HG02884 (cell line): ENCODE data around the gene SETD4.

Experiments
- ATAC-seq: cut with Tn5 transposase; IDR thresholded peaks from one replicate; pipeline ENCODE4 v1.9.1; 2021; ENCODE audit warnings: mild to moderate bottlenecking, moderate library complexity; ENCODE audit not compliant: unreplicated experiment

The SETD4 gene

GRCh38 chr21:36015045-36015444 lies 45.3 kb downstream of the SETD4 start:
- no peak for ATAC-seq

GRCh38 chr21:36010801-36011200 lies 49.5 kb downstream of the SETD4 start:
- no peak for ATAC-seq

- ATAC-seq: no peak
Observed at GRCh38 chr21:36008505-36008904, 51.8 kb downstream of the SETD4 start.

GRCh38 chr21:36005879-36006400 lies 54.4 kb downstream of the SETD4 start:
- no peak for ATAC-seq

- no peak for ATAC-seq
Observed at GRCh38 chr21:36005018-36005417, 55.3 kb downstream of the SETD4 start.

- no peak for ATAC-seq
Observed at GRCh38 chr21:36004441-36004840, 55.9 kb downstream of the SETD4 start.

GRCh38 chr21:36003776-36004175 lies 56.5 kb downstream of the SETD4 start:
- no peak for ATAC-seq

GRCh38 chr21:35996217-35996616 lies 64.1 kb downstream of the SETD4 start:
- no peak for ATAC-seq

- ATAC-seq: no peak
Observed at GRCh38 chr21:35995522-35996088, 64.7 kb downstream of the SETD4 start.

- ATAC-seq: no peak
Observed at GRCh38 chr21:35994613-35995012, 65.7 kb downstream of the SETD4 start.

GRCh38 chr21:35993875-35994490 lies 66.3 kb downstream of the SETD4 start:
- ATAC-seq: no peak

GRCh38 chr21:35991131-35991530 lies 69.2 kb downstream of the SETD4 start:
- ATAC-seq: no peak

GRCh38 chr21:35990609-35991008 lies 69.7 kb downstream of the SETD4 start:
- no peak for ATAC-seq

GRCh38 chr21:35989138-35989735 lies 71.1 kb downstream of the SETD4 start:
- ATAC-seq: no peak

- ATAC-seq: no peak
Observed at GRCh38 chr21:35988416-35989137, 71.7 kb downstream of the SETD4 start.

GRCh38 chr21:35987475-35987874 lies 72.9 kb downstream of the SETD4 start:
- no peak for ATAC-seq

- ATAC-seq: no peak
Observed at GRCh38 chr21:35984654-35985361, 75.5 kb downstream of the SETD4 start.
